Mesenchymal stem cell (in vitro differentiated cells and primary cell): ENCODE measurements around the gene NRP1.

ENCODE experiments used
- DNase-seq: peaks from one replicate; pipeline ENCODE4 v3.0.0-alpha.2; 2013
- H2AFZ ChIP-seq: one replicate; pipeline ENCODE4 v1.6.1; 2013; ENCODE audit warnings: low read depth, mild to moderate bottlenecking, control low read depth, inconsistent platforms, low read length, moderate library complexity
- H2AK5ac ChIP-seq: 2 replicates; pipeline ENCODE4 v1.6.1; 2013; ENCODE audit warnings: low read length, moderate library complexity, mild to moderate bottlenecking, inconsistent platforms; ENCODE audit not compliant: severe bottlenecking
- H2BK120ac ChIP-seq: one replicate; pipeline ENCODE4 v1.6.1; 2013; ENCODE audit warnings: low read depth, mild to moderate bottlenecking, inconsistent platforms, low read length, moderate library complexity
- H2BK12ac ChIP-seq, 2 experiments: one replicate each; pipeline ENCODE4 v1.6.1; 2013; ENCODE audit warnings: inconsistent platforms in 2 of 2, low read length in 2 of 2, mild to moderate bottlenecking in 2 of 2, moderate library complexity in 2 of 2, control low read depth in 1 of 2
- H2BK15ac ChIP-seq: one replicate; pipeline ENCODE4 v1.6.1; 2013; ENCODE audit warnings: mild to moderate bottlenecking, low read depth, inconsistent platforms; ENCODE audit not compliant: poor library complexity, severe bottlenecking
- H2BK5ac ChIP-seq: 2 replicates; pipeline ENCODE4 v1.6.1; 2013; ENCODE audit warnings: low read depth, mild to moderate bottlenecking, low read length, control low read depth, inconsistent platforms; ENCODE audit not compliant: poor library complexity, severe bottlenecking
- H3K14ac ChIP-seq, 2 experiments: one replicate each; pipeline ENCODE4 v1.6.1; 2013; ENCODE audit warnings: inconsistent platforms in 2 of 2, low read length in 2 of 2, control low read depth in 1 of 2, mild to moderate bottlenecking in 1 of 2, moderate library complexity in 1 of 2
- H3K18ac ChIP-seq, 2 experiments: one replicate each; pipeline ENCODE4 v1.6.1; 2013; ENCODE audit warnings: inconsistent platforms in 2 of 2, low read length in 2 of 2, control low read depth in 1 of 2, low read depth in 1 of 2, mild to moderate bottlenecking in 1 of 2
- H3K23ac ChIP-seq, 2 experiments: one replicate each; pipeline ENCODE4 v1.6.1; 2013; ENCODE audit warnings: inconsistent platforms in 2 of 2, low read length in 2 of 2, mild to moderate bottlenecking in 2 of 2, moderate library complexity in 2 of 2, control low read depth in 1 of 2
- H3K27ac ChIP-seq: 2 replicates; pipeline ENCODE4 v1.5.1; 2013; ENCODE audit warnings: mild to moderate bottlenecking, moderate library complexity, low read length, control low read depth, inconsistent platforms; ENCODE audit not compliant: poor library complexity, severe bottlenecking
- H3K27me3 ChIP-seq, 2 experiments: 2 replicates each; pipeline versions ENCODE4 v1.6.1 to v1.7.0; 2013; ENCODE audit warnings: low read length in 2 of 2, mild to moderate bottlenecking in 2 of 2, moderate library complexity in 2 of 2, control low read depth in 1 of 2, inconsistent platforms in 1 of 2; ENCODE audit not compliant: control insufficient read depth in 1 of 2, insufficient read depth in 1 of 2
- H3K36me3 ChIP-seq, 2 experiments: 2 replicates each; pipeline versions ENCODE4 v1.6.1 to v1.7.0; 2013; ENCODE audit warnings: low read length in 2 of 2, control low read depth in 1 of 2, inconsistent platforms in 1 of 2, low read depth in 1 of 2, mild to moderate bottlenecking in 1 of 2; ENCODE audit not compliant: insufficient read depth in 2 of 2, control insufficient read depth in 1 of 2
- H3K4ac ChIP-seq, 2 experiments: one replicate each; pipeline ENCODE4 v1.6.1; 2013; ENCODE audit warnings: inconsistent platforms in 2 of 2, low read length in 2 of 2, mild to moderate bottlenecking in 2 of 2, moderate library complexity in 2 of 2, control low read depth in 1 of 2, low read depth in 1 of 2
- H3K4me1 ChIP-seq: 2 replicates; pipeline ENCODE4 v1.6.1; 2013; ENCODE audit warnings: low read depth, low read length, control low read depth; ENCODE audit not compliant: control insufficient read depth, insufficient read depth
- H3K4me2 ChIP-seq: 2 replicates; pipeline ENCODE4 v1.6.1; 2013; ENCODE audit warnings: low read length, mild to moderate bottlenecking, inconsistent platforms; ENCODE audit not compliant: poor library complexity, severe bottlenecking
- H3K4me3 ChIP-seq, 2 experiments: 2 replicates each; pipeline versions ENCODE4 v1.5.1 to v1.7.0; 2013; ENCODE audit warnings: low read length in 2 of 2, mild to moderate bottlenecking in 2 of 2, control low read depth in 1 of 2, low read depth in 1 of 2; ENCODE audit not compliant: insufficient read depth in 1 of 2
- H3K79me1 ChIP-seq: replicated peaks from 2 replicates; pipeline ENCODE4 v1.6.1; 2013; ENCODE audit warnings: mild to moderate bottlenecking, control low read depth, low read length, inconsistent platforms; ENCODE audit not compliant: poor library complexity, severe bottlenecking
- H3K9ac ChIP-seq: 2 replicates; pipeline ENCODE4 v1.7.0; 2013; ENCODE audit warnings: mild to moderate bottlenecking, low read length, moderate library complexity
- H3K9me3 ChIP-seq: 2 replicates; pipeline ENCODE4 v1.7.0; 2013; ENCODE audit warnings: mild to moderate bottlenecking, low read length; ENCODE audit not compliant: control insufficient read depth
- H4K8ac ChIP-seq: one replicate; pipeline ENCODE4 v1.6.1; 2013; ENCODE audit warnings: inconsistent platforms, mild to moderate bottlenecking, low read length, moderate library complexity
- H4K91ac ChIP-seq: one replicate; pipeline ENCODE4 v1.6.1; 2013; ENCODE audit warnings: mild to moderate bottlenecking, low read length, inconsistent platforms
- WGBS: methylation state at CpG from one replicate; pipeline ENCODE4 v1.1.7; 2013; ENCODE audit warnings: mixed read lengths; 5-methylcytosine and 5-hydroxymethylcytosine counted together

The NRP1 gene

GRCh38 chr10:33242931-33243330 lies 91.5 kb downstream of the NRP1 start:
- Histone ChIP-seq H2BK15ac (no peak overlapping the region), H3K4ac (no peak overlapping the region), H3K18ac (no peak overlapping the region), H3K9me3 (no peaks in the 10 kb centered on the region), H3K4me1 (peaks cover 4% of the 10 kb centered on the region), H3K4me2 (no peak overlapping the region), H2BK12ac (no peak overlapping the region), H3K23ac (no peak overlapping the region), H2BK120ac (no peak overlapping the region), H4K91ac (no peak overlapping the region), H4K8ac (no peak overlapping the region), H2BK5ac (peak overlapping the region; percentile 12), H3K79me1 (peaks cover 7% of the 10 kb centered on the region), H2AFZ (no peak overlapping the region), H3K27me3 (no peaks in the 10 kb centered on the region), H3K4me3 (no peak overlapping the region), H3K14ac (no peak overlapping the region), H2AK5ac (peak overlapping the region; percentile 79), H3K36me3 (peaks cover 7 to 95% of the 10 kb centered on the region in 2 experiments), H3K27ac (peak overlapping the region; percentile 84), H3K9ac (no peak overlapping the region)
- 82% methylated on average over 1 of the region's 5 CpGs for WGBS
- no peak for DNase-seq

DNA sequence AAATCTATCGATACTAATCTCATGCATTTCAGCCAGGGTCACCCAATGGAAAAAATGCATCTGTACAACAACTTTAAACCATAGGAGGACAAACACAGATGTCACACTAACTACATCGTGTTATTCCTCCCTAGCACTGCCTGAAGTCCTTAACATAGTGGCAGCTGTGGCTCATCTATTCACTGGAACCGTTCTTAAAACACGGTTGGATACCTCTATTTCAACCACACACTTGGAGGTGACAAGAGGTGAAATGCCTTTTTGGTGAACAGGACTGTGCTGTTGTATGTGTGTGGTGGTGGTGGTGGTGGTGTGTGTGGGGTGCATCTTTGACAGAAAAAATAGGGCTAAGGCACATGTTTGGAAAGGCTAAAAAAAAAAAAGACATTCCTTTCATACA lies 93.1 kb downstream of the NRP1 start:
- Histone ChIP-seq H3K4me1 (peaks cover 7% of the 10 kb centered on the region), H2BK120ac (no peak overlapping the region), H3K4ac (no peak overlapping the region), H3K9me3 (no peaks in the 10 kb centered on the region), H3K23ac (no peak overlapping the region), H3K79me1 (peaks cover 3% of the 10 kb centered on the region), H3K36me3 (peaks cover 0 to 93% of the 10 kb centered on the region in 2 experiments), H3K4me3 (peak overlapping the region in 1 of 2 experiments; percentile 50), H4K91ac (no peak overlapping the region), H2BK5ac (no peak overlapping the region), H2AFZ (no peak overlapping the region), H2AK5ac (peak overlapping the region; percentile 6), H3K27ac (peak overlapping the region; percentile 99), H3K14ac (no peak overlapping the region), H3K9ac (peak overlapping the region; percentile 39), H3K27me3 (no peaks in the 10 kb centered on the region), H3K4me2 (no peak overlapping the region), H4K8ac (peak overlapping the region; percentile 12), H2BK15ac (no peak overlapping the region), H2BK12ac (peak overlapping the region in 1 of 2 experiments; percentile 28), H3K18ac (peak overlapping the region; percentile 19 to 31)
- DNase-seq, result no peak
- WGBS, result 49% methylated on average over 3 of the region's 4 CpGs

DNA sequence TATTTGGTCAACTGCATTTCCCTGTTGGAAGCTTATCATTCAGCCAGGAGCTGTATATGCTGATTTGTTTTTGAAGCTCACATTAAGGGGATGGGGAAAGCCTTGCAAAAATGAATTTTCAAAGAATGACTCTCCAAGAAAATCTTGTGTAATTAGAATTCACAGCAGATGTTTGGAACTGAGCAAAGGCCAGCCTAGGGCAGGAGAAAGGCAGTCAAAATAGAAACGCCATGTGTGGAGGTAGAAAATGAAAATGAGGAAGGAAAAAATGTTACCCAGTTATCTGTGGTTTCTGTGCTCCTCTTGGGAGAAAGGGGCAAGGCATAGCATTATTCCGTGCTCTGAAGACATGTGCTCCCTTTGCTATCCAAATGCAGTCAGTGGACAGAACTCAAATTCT lies 93.5 kb downstream of the NRP1 start:
- Histone ChIP-seq H3K27ac (peak overlapping the region; percentile 99), H2BK12ac (no peak overlapping the region), H3K9me3 (no peaks in the 10 kb centered on the region), H3K4me2 (no peak overlapping the region), H3K9ac (peak overlapping the region; percentile 39), H3K14ac (no peak overlapping the region), H4K8ac (no peak overlapping the region), H3K27me3 (no peaks in the 10 kb centered on the region), H4K91ac (no peak overlapping the region), H3K4me1 (peaks cover 7% of the 10 kb centered on the region), H2AFZ (no peak overlapping the region), H3K36me3 (peaks cover 0 to 93% of the 10 kb centered on the region in 2 experiments), H3K23ac (no peak overlapping the region), H3K4me3 (peak overlapping the region in 1 of 2 experiments; percentile 50), H2BK5ac (no peak overlapping the region), H2BK15ac (no peak overlapping the region), H3K4ac (no peak overlapping the region), H3K79me1 (peaks cover 3% of the 10 kb centered on the region), H3K18ac (no peak overlapping the region), H2AK5ac (no peak overlapping the region), H2BK120ac (no peak overlapping the region)
- 51% methylated on average over 2 of the region's 2 CpGs for WGBS
- no peak for DNase-seq

GRCh38 chr10:33240258-33240657 lies 94.2 kb downstream of the NRP1 start:
- H3K36me3 ChIP-seq, result peaks cover 0 to 89% of the 10 kb centered on the region in 2 experiments
- no peaks in the 10 kb centered on the region for H3K27me3 ChIP-seq
- no peak overlapping the region for H2BK120ac ChIP-seq
- no peaks in the 10 kb centered on the region for H3K9me3 ChIP-seq
- peaks cover 7% of the 10 kb centered on the region for H3K4me1 ChIP-seq
- no peak overlapping the region for H3K18ac ChIP-seq
- WGBS, result 66% methylated on average over 2 of the region's 2 CpGs
- peaks cover 1% of the 10 kb centered on the region for H3K79me1 ChIP-seq
- peak overlapping the region; percentile 67 for H2BK5ac ChIP-seq
- peak overlapping the region; percentile 39 for H3K9ac ChIP-seq
- H2AK5ac ChIP-seq, result peak overlapping the region; percentile 91
- no peak overlapping the region for H2AFZ ChIP-seq
- no peak overlapping the region for H3K4ac ChIP-seq
- no peak overlapping the region for H3K23ac ChIP-seq
- no peak for DNase-seq
- no peak overlapping the region for H2BK12ac ChIP-seq
- no peak overlapping the region for H2BK15ac ChIP-seq
- H4K91ac ChIP-seq, result no peak overlapping the region
- H3K4me2 ChIP-seq, result no peak overlapping the region
- no peak overlapping the region for H4K8ac ChIP-seq
- H3K14ac ChIP-seq, result no peak overlapping the region
- no peak overlapping the region for H3K4me3 ChIP-seq
- H3K27ac ChIP-seq, result peak overlapping the region; percentile 99
